K562 (cell line): ENCODE results near the gene CNOT6.

Experiments
- CREM ChIP-seq: IDR thresholded peaks from 2 replicates; pipeline ENCODE4 v1.6.1; 2014; ENCODE audit warnings: antibody characterized with exemption, low read depth
- EP300 ChIP-seq: IDR thresholded peaks from 2 replicates; pipeline ENCODE4 v1.6.1; 2012; ENCODE audit warnings: low read length, improper control_type of control experiment
- GABPA ChIP-seq: fragments of 200-800 bp; sonication (Bioruptor generic); conservative IDR thresholded peaks from 2 replicates; pipeline ENCODE4 v1.6.1; 2016; ENCODE audit warnings: low read depth, missing genetic modification characterization, missing compliant biosample characterization
- MLX ChIP-seq, 2 experiments: fragments of 450-650 bp in 1 of 2; sonication (generic) in 1 of 2; formaldehyde crosslinking; conservative IDR thresholded peaks; 2 replicates each; pipeline versions ENCODE4 v1.4.0 to v1.8.1; 2020 to 2022; ENCODE audit warnings: mild to moderate bottlenecking in 1 of 2, missing genetic modification reagents in 1 of 2
- ZBTB7A ChIP-seq: IDR thresholded peaks from 2 replicates; pipeline ENCODE4 v1.6.1; 2011; ENCODE audit warnings: low read depth, mild to moderate bottlenecking, low read length, moderate library complexity, borderline replicate concordance; ENCODE audit not compliant: control insufficient read depth
- ZNF444 ChIP-seq: fragments of 250-450 bp; sonication (Bioruptor Pico); IDR thresholded peaks from 2 replicates; pipeline ENCODE4 v1.4.0; 2020; ENCODE audit warnings: mild to moderate bottlenecking, moderate library complexity

GRCh38 chr5:180605554-180606214 lies 111.5 kb downstream of the CNOT6 start:
- TF ChIP-seq ZBTB7A (no peak), CREM (0 out of 2 replicates have a peak, but pooled peaks have one; percentile 22), ZNF444 (CRISPR knock-in tag) (no peak), MLX (CRISPR knock-in tag; conservative IDR thresholded peaks at IDR 0.05) (no peak), EP300 (no peak), GABPA (tag) (no peak)
